ENCODE results near the gene MTHFD2L.

MTHFD2L gene

DNA sequence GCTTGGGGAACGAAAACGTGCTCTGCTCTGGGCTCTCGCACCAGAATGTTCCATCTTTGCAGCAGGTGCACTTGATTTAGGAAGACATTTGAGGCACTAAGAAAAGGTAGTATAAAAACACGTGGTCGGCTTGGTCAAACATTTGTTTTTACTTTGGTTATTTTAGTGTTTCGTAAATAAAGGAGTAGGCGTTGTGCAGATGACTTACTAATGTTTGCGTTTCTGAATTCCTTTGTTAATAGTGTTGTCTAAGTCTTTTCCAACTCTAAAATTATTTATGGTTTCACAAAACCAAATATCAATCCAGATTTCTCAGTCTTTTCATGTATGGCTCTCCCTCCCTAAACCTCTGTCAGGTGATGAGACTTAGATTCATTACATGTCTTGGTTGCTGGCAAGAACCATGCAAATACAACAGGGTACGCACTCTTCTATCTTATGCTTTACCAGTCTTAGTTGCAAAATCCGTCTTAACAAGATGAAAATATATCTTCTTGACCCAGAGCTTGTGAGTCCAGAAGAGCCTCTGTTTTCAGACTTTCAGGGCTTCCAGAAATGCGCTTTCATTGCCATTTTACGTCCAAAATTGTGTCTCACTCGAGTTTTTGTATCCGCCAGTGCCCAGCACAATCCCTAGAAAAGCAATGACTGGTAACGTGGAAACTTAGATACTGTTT, 686 bp downstream of the MTHFD2L start:
- TF ChIP-seq CTCF (IDR thresholded peaks at IDR 0.05; ENCODE audit: low read length, missing control alignments), result no peak
- DNase-seq (ENCODE audit: low read depth), result peak; percentile 10
- H3K4me3 ChIP-seq (replicated peaks; ENCODE audit: low read depth, low read length), result peak overlapping the region; percentile 74

GRCh38 chr4:74159143-74159709, 1.3 kb downstream of the MTHFD2L start:
- peak overlapping the region; percentile 74 for H3K4me3 ChIP-seq (replicated peaks; ENCODE audit: low read depth, low read length)

GRCh38 chr4:74161666-74162450, 3.9 kb downstream of the MTHFD2L start:
- no peak overlapping the region for H3K4me3 ChIP-seq (replicated peaks; ENCODE audit: low read depth, low read length)
- DNase-seq (ENCODE audit: low read depth), result peak; percentile 39
- no peak for TF ChIP-seq CTCF (IDR thresholded peaks at IDR 0.05; ENCODE audit: low read length, missing control alignments)

More at GRCh38 chr4:74159143-74159709, 1.3 kb downstream of the MTHFD2L start:
- no peak for TF ChIP-seq CTCF (IDR thresholded peaks at IDR 0.05; ENCODE audit: low read length, missing control alignments)
- peak; percentile 61 for DNase-seq (ENCODE audit: low read depth)

- no peak overlapping the region for H3K4me3 ChIP-seq (replicated peaks; ENCODE audit: low read depth, low read length)
- TF ChIP-seq CTCF (IDR thresholded peaks at IDR 0.05; ENCODE audit: low read length, missing control alignments), result no peak
- no peak for DNase-seq (ENCODE audit: low read depth)
Measured at GRCh38 chr4:74166135-74166534, 8.2 kb downstream of the MTHFD2L start.

DNA sequence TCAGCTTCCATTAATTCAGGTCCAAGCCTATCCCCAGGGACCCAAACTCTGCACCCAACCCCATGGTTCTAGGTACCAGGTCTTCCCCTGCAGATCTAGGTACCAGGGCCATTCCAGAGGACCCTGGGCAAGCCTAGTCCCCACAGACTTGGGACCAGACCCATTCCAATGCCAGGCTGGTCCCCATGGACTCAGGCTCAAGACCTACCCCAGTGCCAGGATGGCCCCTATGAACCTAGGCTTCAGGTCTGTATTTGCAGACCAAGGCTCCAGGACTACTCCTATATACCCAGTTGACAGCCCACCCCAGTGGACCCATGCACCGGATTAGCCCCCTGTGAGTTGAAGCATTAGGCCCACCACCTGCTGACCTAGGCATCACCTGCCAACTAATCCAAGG, 8.9 kb downstream of the MTHFD2L start:
- no peak for DNase-seq (ENCODE audit: low read depth)
- no peak for TF ChIP-seq CTCF (IDR thresholded peaks at IDR 0.05; ENCODE audit: low read length, missing control alignments)
- H3K4me3 ChIP-seq (replicated peaks; ENCODE audit: low read depth, low read length), result no peak overlapping the region

GRCh38 chr4:74167585-74167984, 9.7 kb downstream of the MTHFD2L start:
- no peak overlapping the region for H3K4me3 ChIP-seq (replicated peaks; ENCODE audit: low read depth, low read length)
- no peak for DNase-seq (ENCODE audit: low read depth)
- TF ChIP-seq CTCF (IDR thresholded peaks at IDR 0.05; ENCODE audit: low read length, missing control alignments), result no peak

Data from fibroblast of pulmonary artery (primary cell).